HepG2 (cell line): ENCODE measurements around the gene SLC35B2. TPM values are rescaled to one million over a fixed set of nuclear protein-coding genes. Genes with fewer than 3 reads are reported as not detected.

Experiments
- AHR ChIP-seq: IDR thresholded peaks from 2 replicates; pipeline ENCODE4 v1.6.1; 2018; ENCODE audit warnings: missing genetic modification reagents, missing compliant biosample characterization
- DMTF1 ChIP-seq: sonication (generic); formaldehyde crosslinking; IDR thresholded peaks from 2 replicates; pipeline ENCODE4 v1.4.0; 2020; ENCODE audit warnings: mild to moderate bottlenecking, missing genetic modification reagents
- DNMT3B ChIP-seq: conservative IDR thresholded peaks from 2 replicates; pipeline ENCODE4 v1.6.1; 2016; ENCODE audit warnings: missing biosample characterization, control low read depth
- ELF3 ChIP-seq: IDR thresholded peaks from 2 replicates; pipeline ENCODE4 v1.6.1; 2016; ENCODE audit warnings: missing genetic modification reagents, missing compliant biosample characterization
- ERF ChIP-seq: IDR thresholded peaks from 2 replicates; pipeline ENCODE4 v1.6.1; 2018; ENCODE audit warnings: missing biosample characterization, missing genetic modification reagents
- FOSL1 ChIP-seq: sonication (generic); formaldehyde crosslinking; IDR thresholded peaks from 2 replicates; pipeline ENCODE4 v1.9.0; 2021; ENCODE audit warnings: missing genetic modification reagents, borderline replicate concordance
- HMG20B ChIP-seq: conservative IDR thresholded peaks from 2 replicates; pipeline ENCODE4 v1.6.1; 2016; ENCODE audit warnings: missing genetic modification reagents, missing compliant biosample characterization
- HOXD1 ChIP-seq: sonication (generic); formaldehyde crosslinking; IDR thresholded peaks from 2 replicates; pipeline ENCODE4 v1.5.0; 2020; ENCODE audit warnings: missing genetic modification reagents
- JARID2 ChIP-seq: sonication (generic); formaldehyde crosslinking; IDR thresholded peaks from 2 replicates; pipeline ENCODE4 v1.8.1; 2023; ENCODE audit warnings: missing genetic modification reagents, inconsistent platforms; ENCODE audit not compliant: insufficient replicate concordance
- KAT7 ChIP-seq: IDR thresholded peaks from 2 replicates; pipeline ENCODE4 v1.6.1; 2018; ENCODE audit warnings: borderline replicate concordance, missing compliant biosample characterization
- KLF6 ChIP-seq: IDR thresholded peaks from 2 replicates; pipeline ENCODE4 v1.8.0; 2016; ENCODE audit warnings: missing biosample characterization, missing genetic modification reagents
- MXI1 ChIP-seq: IDR thresholded peaks from 3 replicates; pipeline ENCODE4 v1.6.1; 2012; ENCODE audit warnings: low read depth, low read length, inconsistent platforms, borderline replicate concordance
- PRPF4 ChIP-seq: fragments of 200-400 bp; formaldehyde crosslinking; IDR thresholded peaks from 2 replicates; pipeline ENCODE4 v1.6.1; 2016; ENCODE audit warnings: low read length, low read depth; ENCODE audit not compliant: poor library complexity, severe bottlenecking
- RORA ChIP-seq: sonication (generic); formaldehyde crosslinking; IDR thresholded peaks from 2 replicates; pipeline ENCODE4 v1.5.0; 2020; ENCODE audit warnings: mild to moderate bottlenecking, missing genetic modification reagents, moderate library complexity
- SATB2 ChIP-seq: sonication (generic); formaldehyde crosslinking; IDR thresholded peaks from 2 replicates; pipeline ENCODE4 v1.5.0; 2020; ENCODE audit warnings: missing genetic modification reagents
- SOX6 ChIP-seq, 2 experiments: fragments of 450-650 bp in 1 of 2; sonication (generic) in 1 of 2; formaldehyde crosslinking in 1 of 2; IDR thresholded peaks; 2 replicates each; pipeline versions ENCODE4 v1.4.0 to v1.6.1; 2017 to 2020; ENCODE audit warnings: antibody characterized with exemption in 1 of 2, mild to moderate bottlenecking in 1 of 2, missing genetic modification reagents in 1 of 2
- SRF ChIP-seq: IDR thresholded peaks from 2 replicates; pipeline ENCODE4 v1.6.1; 2011; ENCODE audit warnings: mild to moderate bottlenecking, low read depth, low read length, moderate library complexity
- SUZ12 ChIP-seq: fragments of 150-350 bp; IDR thresholded peaks from 2 replicates; pipeline ENCODE4 v1.6.1; 2014; ENCODE audit warnings: low read depth, low read length
- TP53 ChIP-seq: sonication (generic); formaldehyde crosslinking; conservative IDR thresholded peaks from 2 replicates; pipeline ENCODE4 v1.4.0; 2020; ENCODE audit warnings: missing genetic modification reagents
- YEATS4 ChIP-seq: sonication (generic); formaldehyde crosslinking; IDR thresholded peaks from 2 replicates; pipeline ENCODE4 v1.4.0; 2020; ENCODE audit warnings: missing genetic modification reagents, borderline replicate concordance
- ZBTB44 ChIP-seq: sonication (generic); formaldehyde crosslinking; IDR thresholded peaks from 2 replicates; pipeline ENCODE4 v1.4.0; 2020; ENCODE audit warnings: missing genetic modification reagents
- ZMAT5 ChIP-seq: sonication (generic); formaldehyde crosslinking; IDR thresholded peaks from 2 replicates; pipeline ENCODE4 v1.5.0; 2020; ENCODE audit warnings: mild to moderate bottlenecking, low read depth, missing genetic modification reagents, borderline replicate concordance
- ZNF274 ChIP-seq: sonication (generic); formaldehyde crosslinking; IDR thresholded peaks from 2 replicates; pipeline ENCODE4 v1.5.1; 2020; ENCODE audit warnings: mild to moderate bottlenecking, missing genetic modification reagents
- ZNF329 ChIP-seq: sonication (generic); formaldehyde crosslinking; IDR thresholded peaks from 2 replicates; pipeline ENCODE4 v1.9.0; 2021; ENCODE audit warnings: low read depth, mild to moderate bottlenecking, missing genetic modification reagents
- ZNF616 ChIP-seq: sonication (generic); formaldehyde crosslinking; IDR thresholded peaks from 2 replicates; pipeline ENCODE4 v1.5.0; 2020; ENCODE audit warnings: low read depth, mild to moderate bottlenecking, missing genetic modification reagents
- ZNF619 ChIP-seq: sonication (generic); formaldehyde crosslinking; IDR thresholded peaks from 2 replicates; pipeline ENCODE4 v1.4.0; 2020; ENCODE audit warnings: mild to moderate bottlenecking, missing genetic modification reagents
- ZNF660 ChIP-seq: sonication (generic); formaldehyde crosslinking; IDR thresholded peaks from 2 replicates; pipeline ENCODE4 v1.5.1; 2020; ENCODE audit warnings: mild to moderate bottlenecking, low read depth, missing genetic modification reagents, borderline replicate concordance
- ZSCAN21 ChIP-seq: sonication (generic); formaldehyde crosslinking; IDR thresholded peaks from 2 replicates; pipeline ENCODE4 v1.8.0; 2022; ENCODE audit warnings: mild to moderate bottlenecking, missing genetic modification reagents, moderate library complexity, borderline replicate concordance
- polyA plus RNA-seq, 8 experiments: library from polyadenylated mRNA; depleted of rRNA in 3 of 8; stranded (reverse) in 7 of 8; unstranded in 1 of 8; fragments of >200 nt; fragmentation: Illumina TruSeq in 4 of 8; extraction: Trizol in 4 of 8; gene quantifications; 2 replicates each; pipeline versions ENCODE4 v1.2.1 to v1.2.3, GENCODE V29; 2011 to 2016; ENCODE audit warnings: low read depth in 4 of 8, missing spikeins in 1 of 8, mixed read lengths in 1 of 8; ENCODE audit not compliant: insufficient read depth in 1 of 8
- total RNA-seq, 5 experiments: library from RNA; depleted of rRNA; stranded (reverse); fragments of >200 nt; fragmentation: Illumina TruSeq; extraction: Trizol; gene quantifications; 2 replicates each; pipeline ENCODE4 v1.2.3, GENCODE V29; 2016; ENCODE audit warnings: low read depth in 1 of 5

Gene SLC35B2
- total and polyA plus RNA-seq, 2 of the 13 experiments (the other 11 are each of a cell fraction or from before 2014, with no cell fraction given), result 61.1 to 148 TPM

- TF ChIP-seq SUZ12 (0 out of 2 replicates have a peak, but pooled peaks have one; percentile 19), HMG20B (CRISPR knock-in tag) (no peak), FOSL1 (no peak), PRPF4 (no peak), ZNF616 (CRISPR knock-in tag) (peak; percentile 75; the same call in 1 of the 2 replicates), KLF6 (CRISPR knock-in tag) (peak; percentile 52; the same call in 1 of the 2 replicates), ELF3 (CRISPR knock-in tag) (0 out of 2 replicates have a peak, but pooled peaks have one; percentile 7), TP53 (CRISPR knock-in tag) (no peak), ZNF329 (CRISPR knock-in tag) (0 out of 2 replicates have a peak, but pooled peaks have one; percentile 65), ZSCAN21 (CRISPR knock-in tag) (peak; percentile 77), SOX6 (IDR thresholded peaks at IDR 0.05) (no peak), SOX6 (CRISPR knock-in tag; IDR thresholded peaks at IDR 0.05) (0 out of 2 replicates have a peak, but pooled peaks have one; percentile 45), ZNF660 (peak; percentile 63; the same call in 1 of the 2 replicates), ZNF619 (CRISPR knock-in tag) (no peak), JARID2 (CRISPR knock-in tag) (no peak), DNMT3B (CRISPR knock-in tag) (no peak), AHR (CRISPR knock-in tag) (0 out of 2 replicates have a peak, but pooled peaks have one; percentile 40), SRF (no peak), HOXD1 (CRISPR knock-in tag) (0 out of 2 replicates have a peak, but pooled peaks have one; percentile 35), YEATS4 (CRISPR knock-in tag) (peak; percentile 83), DMTF1 (no peak), ZBTB44 (CRISPR knock-in tag) (no peak), SATB2 (CRISPR knock-in tag) (no peak), ZNF274 (peak; percentile 78; the same call in 1 of the 2 replicates), MXI1 (peak; percentile 2; the same call in 1 of the 3 replicates), ZMAT5 (CRISPR knock-in tag) (no peak), ERF (peak; percentile 40; the same call in 1 of the 2 replicates), KAT7 (CRISPR knock-in tag) (peak; percentile 75; the same call in 1 of the 2 replicates), RORA (CRISPR knock-in tag) (no peak)
Measured at GRCh38 chr6:44237813-44238433, 19.4 kb downstream of the SLC35B2 start (continued).
